Activated T-cell treated with anti-CD3 and anti-CD28 coated beads, Interleukin-2, amount 50 U/mL, for 48 hours (primary cell): ENCODE measurements around the gene CPVL.

Experiments used
- DNase-seq, 2 experiments: peaks; one replicate each; pipeline ENCODE4 v3.0.0-alpha.2; 2020

CPVL gene

GRCh38 chr7:29154076-29154475 lies 7.7 kb upstream of the CPVL start:
- no peak for DNase-seq

DNA sequence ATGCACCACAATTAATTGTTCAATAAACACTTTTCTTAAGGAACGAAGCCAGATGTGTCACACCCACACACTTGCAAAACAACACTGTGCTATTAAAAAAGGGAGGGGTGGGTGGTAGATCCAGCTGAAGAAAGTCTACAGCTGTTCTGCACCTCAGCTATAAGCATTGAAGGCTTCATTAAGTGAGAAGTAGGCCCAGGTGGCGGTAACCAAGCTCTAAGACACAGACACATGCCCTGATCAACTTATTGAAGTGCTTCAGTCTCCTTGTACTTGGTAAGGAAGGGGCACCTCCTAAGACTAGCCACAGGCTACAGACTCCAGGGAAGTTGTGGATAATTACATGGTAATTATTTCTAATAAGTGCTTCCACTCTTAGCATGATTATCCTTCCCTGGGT lies 4.5 kb upstream of the CPVL start:
- DNase-seq, result no peak

DNA sequence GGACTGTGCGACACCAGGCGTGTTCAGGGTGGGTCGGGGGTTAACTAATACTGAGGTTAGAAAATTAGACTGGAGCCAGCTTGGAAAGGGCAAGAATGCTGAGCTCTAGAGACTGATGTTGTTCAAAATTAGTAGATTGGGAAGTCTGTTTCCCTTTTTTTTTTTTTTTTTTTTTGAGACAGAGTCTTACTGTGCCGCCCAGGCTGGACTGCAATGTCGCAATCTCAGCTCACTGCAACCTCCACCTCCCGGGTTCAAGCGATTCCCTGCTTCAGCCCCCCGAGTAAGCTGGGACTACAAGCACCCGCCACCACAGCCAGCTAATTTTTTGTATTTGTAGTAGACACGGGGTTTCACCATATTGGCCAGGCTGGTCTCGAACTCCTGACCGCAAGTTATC lies 2.7 kb upstream of the CPVL start:
- no peak for DNase-seq

DNA sequence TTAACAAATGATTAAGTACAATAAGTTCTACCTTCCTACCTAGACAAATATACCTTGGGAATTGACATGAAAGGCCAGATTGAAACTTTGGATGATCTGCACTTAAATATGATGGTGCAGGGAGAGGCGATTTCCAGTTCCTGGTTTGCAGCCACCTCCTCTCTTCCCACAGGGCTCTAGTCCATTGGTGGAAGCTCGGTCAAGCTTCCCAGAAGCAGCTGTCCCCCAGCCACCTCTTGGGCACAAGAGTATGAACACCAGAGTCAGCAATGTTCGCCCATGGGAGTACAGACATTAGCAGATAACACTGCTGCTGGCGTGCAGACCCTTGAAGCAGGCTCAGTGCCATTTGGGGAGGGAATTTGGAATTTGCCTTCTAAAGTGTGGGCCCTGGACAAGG lies 1.5 kb upstream of the CPVL start:
- DNase-seq, result no peak

GRCh38 chr7:29146888-29147609 lies 712 bp upstream of the CPVL start:
- DNase-seq, result no peak

DNA sequence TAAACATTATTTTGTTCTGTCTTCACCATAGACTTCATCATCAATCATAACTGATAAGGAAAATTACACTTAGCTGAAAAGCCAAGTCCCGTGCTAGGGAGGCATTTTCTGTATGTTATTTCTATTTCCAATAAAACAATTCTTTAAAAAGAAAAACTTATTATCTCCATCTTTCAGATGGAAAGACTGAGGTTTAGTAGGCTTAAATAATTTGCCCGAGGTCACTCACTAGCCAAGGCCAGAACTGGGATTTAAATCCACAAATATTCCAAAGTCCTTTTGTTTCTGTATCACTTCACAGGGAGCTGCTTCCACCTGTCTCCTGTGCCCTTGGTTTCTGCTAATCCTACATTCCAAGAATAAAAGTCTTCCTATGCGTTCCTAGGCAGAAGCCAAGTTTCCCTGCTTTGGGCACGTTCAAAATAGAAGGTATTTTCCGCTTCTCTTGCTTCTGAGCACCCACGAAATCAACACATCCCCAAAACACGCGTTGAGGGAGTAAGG lies 732 bp downstream of the CPVL start:
- DNase-seq, result no peak

DNA sequence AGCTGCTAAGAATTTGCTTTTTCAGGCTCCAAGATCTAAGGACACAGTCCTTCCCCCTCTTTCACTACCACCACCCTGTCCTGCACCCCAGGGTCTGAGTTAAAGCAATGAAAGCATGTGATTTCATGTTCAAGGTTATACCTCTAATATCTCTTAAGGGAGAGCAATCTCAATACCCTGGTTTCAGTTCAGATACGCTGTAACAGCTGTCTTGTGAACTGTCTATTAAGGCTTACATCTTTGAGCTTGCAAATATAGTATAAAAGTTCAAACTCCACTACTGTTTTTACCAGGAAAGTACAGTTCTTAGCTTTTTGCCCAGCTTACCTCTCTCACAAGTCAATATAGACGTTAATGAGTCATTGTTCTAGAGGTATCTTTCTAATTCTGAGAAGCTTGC lies 2.6 kb downstream of the CPVL start:
- DNase-seq, result no peak

GRCh38 chr7:29142021-29142727 lies 4.2 kb downstream of the CPVL start:
- DNase-seq, result no peak

DNA sequence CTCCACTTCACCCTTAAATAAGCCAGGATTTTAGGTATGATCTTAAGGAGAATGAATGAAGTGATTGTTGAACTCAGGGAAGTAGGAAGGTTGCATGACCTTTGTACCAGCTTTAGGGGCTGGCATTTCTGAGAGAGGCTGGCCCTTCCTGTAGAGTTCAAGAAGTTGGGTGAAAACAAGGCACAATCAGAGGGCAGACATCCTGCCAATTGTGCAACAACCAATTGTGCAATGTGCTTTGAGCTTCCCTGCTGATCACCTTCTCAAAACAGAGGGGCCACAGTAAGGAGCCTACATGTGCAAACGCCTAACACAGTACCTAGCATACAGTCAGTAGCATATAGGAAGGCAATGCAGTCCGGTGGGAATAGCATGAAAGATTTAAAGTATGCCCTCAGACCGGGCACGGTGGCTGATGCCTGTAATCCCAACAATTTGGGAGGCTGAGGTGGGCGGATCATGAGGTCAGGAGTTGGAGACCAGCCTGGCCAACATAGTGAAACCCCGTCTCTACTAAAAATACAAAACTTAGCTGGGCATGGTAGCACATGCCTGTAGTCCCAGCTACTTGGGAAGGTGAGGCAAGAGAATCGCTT lies 5.4 kb downstream of the CPVL start:
- no peak for DNase-seq

- DNase-seq, result no peak
Observed at GRCh38 chr7:29139796-29140195, 6.5 kb downstream of the CPVL start.

GRCh38 chr7:29139191-29139590 lies 7.1 kb downstream of the CPVL start:
- DNase-seq, result no peak

DNA sequence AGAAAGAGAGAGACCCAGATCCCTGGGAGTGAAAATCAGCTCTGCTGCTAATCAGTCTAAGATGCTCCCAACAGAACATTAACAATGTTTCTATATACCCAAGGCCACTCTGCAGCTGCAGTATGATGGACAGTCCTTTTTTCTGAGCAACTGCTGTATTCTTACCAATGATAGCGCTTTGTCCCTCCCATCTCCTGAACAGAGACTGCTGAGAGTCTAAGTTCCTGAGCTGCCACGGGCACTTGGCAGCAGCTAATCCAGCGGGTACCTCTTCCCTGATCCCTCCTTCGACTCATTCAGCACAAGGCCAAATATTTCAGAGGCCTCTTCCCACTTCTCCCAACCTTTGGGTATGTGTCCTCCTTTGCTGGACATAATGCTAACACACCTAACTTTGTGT lies 7.7 kb downstream of the CPVL start:
- DNase-seq, result no peak

DNA sequence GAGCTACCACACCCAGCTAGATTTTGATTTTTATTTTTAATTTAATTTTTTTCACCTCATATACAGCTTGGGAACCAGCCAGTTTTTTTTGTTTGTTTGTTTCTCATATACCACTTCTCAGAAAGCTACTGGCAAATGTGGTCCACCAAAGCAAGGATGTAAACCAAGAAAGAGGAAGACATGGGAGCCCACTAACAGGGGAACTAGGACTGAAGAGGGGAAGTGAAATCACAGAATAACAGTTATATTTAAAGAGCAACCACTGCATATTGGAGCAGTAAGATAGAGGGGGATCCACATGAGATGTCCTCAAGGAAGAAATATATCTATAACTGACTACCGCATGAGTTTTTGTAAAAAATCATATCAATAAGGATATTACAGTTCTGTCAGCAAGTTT lies 10.5 kb downstream of the CPVL start:
- DNase-seq, result no peak

DNA sequence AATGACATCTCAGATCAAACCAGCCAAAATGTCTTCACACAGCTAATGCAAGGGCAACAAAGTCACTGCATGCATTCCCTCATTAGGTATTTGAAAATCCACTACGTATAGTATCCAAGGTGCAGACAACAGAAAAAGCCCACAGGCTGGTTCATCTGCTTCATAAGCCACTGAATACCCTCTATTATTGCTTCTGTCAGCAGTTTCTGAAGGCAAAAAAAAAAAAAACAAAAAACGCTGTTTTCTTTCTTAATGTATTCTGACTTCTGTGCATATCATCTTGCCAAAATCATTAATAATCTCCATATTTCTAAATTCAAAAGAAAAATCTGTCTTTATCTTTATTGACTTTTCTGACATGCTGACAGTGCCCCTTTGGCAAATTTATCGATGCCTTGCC lies 13.4 kb downstream of the CPVL start:
- no peak for DNase-seq

DNA sequence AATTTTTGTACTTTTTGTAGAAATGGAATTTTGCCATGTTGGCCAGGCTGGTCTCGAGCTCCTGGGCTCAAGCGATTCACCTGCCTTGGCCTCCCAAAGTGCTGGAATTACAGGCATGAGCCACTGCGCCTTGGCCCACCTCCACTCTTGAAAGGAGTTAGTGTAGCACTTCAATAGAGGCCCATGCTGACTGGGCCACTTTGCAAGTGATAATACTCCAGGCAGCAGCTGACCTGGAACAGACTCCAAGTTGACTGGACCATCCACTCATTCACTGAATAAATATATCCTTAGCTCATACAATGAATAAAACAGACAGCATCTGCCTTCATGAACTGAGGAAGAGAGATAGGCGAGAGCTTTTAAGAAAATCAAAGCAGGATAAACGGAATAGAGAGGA lies 14.7 kb downstream of the CPVL start:
- DNase-seq, result no peak

DNA sequence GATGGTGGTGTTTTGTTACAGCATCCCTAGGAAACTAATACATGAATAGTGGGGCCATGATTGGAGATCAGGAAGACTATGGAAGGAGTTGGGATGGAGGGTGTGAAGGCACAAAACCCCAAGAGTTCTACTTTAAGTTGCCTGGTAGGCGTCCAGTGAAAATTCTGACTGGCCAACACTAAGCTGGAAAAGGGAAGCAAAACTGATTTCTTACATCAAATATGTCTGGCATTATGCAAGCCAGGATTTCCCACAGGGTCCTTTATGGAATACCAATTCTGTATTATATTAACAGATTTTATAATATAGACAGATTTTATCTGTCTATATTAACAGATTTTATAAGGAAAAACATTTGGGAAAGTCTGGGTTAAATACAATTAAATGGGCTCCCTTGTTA lies 16.2 kb downstream of the CPVL start:
- no peak for DNase-seq

- no peak for DNase-seq
Observed at GRCh38 chr7:29127527-29127926, 18.8 kb downstream of the CPVL start.

DNA sequence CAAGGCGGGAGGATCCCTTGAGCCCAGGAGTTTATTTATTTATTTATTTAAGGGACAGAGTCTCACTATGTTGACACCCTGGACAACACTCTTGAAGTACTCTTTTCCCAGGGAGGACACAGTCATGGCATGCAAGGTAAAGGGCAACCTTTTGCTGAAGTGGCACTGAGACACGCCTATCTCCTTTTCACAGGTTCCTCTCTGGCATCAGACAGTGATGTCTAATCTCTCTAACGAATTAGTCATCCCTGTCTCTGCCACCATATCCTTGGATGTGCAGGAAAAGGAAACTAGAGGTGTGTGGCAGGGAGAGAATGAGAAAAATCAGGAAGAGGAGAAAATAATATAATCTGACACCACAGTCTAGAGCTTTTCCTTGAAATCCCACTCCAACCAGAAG lies 19.5 kb downstream of the CPVL start:
- no peak for DNase-seq

DNA sequence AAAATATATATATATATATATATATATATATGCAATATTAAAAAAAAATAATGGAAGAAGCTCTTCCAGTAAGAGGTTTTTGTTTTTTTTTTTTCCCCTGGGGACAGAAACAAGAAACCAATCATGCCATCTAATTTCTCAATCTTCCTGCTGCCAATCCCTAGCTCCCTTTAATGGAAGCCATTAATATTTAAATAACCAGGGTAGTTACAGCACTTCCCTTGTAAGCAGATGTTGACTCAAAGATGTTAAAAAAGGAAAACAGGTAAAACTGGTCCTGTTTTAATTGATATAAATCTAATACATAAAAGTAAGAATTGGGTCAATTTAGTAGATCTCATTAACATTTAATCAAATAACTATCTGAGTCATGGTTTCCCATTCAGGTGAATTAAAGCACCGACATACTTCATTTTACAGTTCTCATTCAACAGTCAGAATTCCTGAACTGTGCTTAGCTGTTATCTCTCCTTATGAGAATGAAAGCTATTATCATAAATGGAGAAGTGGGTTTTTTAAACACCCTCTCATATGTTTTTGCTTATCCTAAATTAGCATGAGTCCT lies 22.6 kb downstream of the CPVL start:
- DNase-seq, result no peak

- no peak for DNase-seq
Observed at GRCh38 chr7:29122759-29123158, 23.6 kb downstream of the CPVL start.

GRCh38 chr7:29122081-29122480 lies 24.3 kb downstream of the CPVL start:
- no peak for DNase-seq

DNA sequence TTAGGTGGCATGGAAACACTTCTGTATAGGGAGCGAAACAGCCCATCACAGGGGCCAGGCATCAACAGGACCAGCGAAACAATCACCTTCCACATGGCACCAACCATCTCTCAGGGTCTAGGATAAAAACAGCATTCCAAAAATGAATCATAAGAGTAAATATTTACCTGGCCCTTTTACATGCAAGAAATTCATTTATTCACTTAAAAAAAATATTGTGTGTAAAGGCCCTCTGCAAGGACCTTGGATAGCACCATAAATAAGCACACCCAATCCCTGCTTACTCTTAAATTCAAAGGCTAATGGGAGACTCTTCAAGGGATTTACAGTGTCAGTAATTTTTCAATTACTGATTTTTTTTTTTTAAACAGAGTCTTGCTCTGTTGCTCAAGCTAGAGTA lies 25.4 kb downstream of the CPVL start:
- no peak for DNase-seq

DNA sequence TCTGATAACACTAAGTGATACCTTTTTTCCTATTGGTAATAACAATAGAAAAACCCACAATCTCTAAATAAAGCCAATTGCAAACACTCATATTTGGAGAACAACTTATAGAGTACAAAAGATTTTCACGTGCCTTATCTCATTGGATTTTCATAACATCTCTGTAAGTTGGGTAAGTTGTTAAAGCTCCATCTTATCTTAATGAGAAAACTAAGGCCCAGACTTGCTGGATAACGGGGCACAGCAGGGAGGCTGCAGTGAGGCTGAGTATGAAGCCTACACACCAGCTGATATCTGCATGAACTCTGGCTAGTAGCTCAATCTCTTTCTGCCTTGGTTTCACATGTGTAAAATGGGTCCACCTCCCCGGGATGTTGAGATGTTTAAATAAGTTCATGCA lies 26.8 kb downstream of the CPVL start:
- DNase-seq, result no peak
